NB4 (cell line): Measurements from ENCODE around the gene GSK3B.

ENCODE experiments used
- POLR2A ChIP-seq: IDR thresholded peaks from 2 replicates; pipeline ENCODE4 v1.6.1; 2011; ENCODE audit warnings: mild to moderate bottlenecking; ENCODE audit not compliant: insufficient read length; ENCODE audit errors: extremely low read depth
- TF ChIP-seq, protein P1 (sequence below): IDR thresholded peaks from one replicate; pipeline ENCODE4 v1.5.1; 2012; ENCODE audit warnings: low read depth, low read length

- TF ChIP-seq, protein P1, sequence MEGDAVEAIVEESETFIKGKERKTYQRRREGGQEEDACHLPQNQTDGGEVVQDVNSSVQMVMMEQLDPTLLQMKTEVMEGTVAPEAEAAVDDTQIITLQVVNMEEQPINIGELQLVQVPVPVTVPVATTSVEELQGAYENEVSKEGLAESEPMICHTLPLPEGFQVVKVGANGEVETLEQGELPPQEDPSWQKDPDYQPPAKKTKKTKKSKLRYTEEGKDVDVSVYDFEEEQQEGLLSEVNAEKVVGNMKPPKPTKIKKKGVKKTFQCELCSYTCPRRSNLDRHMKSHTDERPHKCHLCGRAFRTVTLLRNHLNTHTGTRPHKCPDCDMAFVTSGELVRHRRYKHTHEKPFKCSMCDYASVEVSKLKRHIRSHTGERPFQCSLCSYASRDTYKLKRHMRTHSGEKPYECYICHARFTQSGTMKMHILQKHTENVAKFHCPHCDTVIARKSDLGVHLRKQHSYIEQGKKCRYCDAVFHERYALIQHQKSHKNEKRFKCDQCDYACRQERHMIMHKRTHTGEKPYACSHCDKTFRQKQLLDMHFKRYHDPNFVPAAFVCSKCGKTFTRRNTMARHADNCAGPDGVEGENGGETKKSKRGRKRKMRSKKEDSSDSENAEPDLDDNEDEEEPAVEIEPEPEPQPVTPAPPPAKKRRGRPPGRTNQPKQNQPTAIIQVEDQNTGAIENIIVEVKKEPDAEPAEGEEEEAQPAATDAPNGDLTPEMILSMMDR: no peak
- no peak for TF ChIP-seq POLR2A
These were observed 116.9 kb downstream of the GSK3B start for GRCh38 chr3:119977353-119977752.
